ENCODE data around the gene PF4V1. TPM values are rescaled to one million over a fixed set of nuclear protein-coding genes. Genes with fewer than 3 reads are reported as not detected.

Gene PF4V1
- total RNA-seq, 1 donor from 2014 or later = 0.34 TPM

Other genes starting within 250 kb of the PF4V1 start
- under 0.01 and 0.23 TPM in 2 replicates for gene RASSF6, start 232.9 kb upstream of the PF4V1 start, total RNA-seq
- gene CXCL8, start 112.7 kb upstream of the PF4V1 start, total RNA-seq = 21.0 and 47.1 TPM in 2 replicates
- gene CXCL6, start 16.6 kb upstream of the PF4V1 start, total RNA-seq = 0.37 and 0.68 TPM in 2 replicates
- gene CXCL1, start 16.1 kb downstream of the PF4V1 start, total RNA-seq = 11.4 and 16.5 TPM in 2 replicates
- not detected in 2 replicates for gene PF4, start 128.7 kb downstream of the PF4V1 start, total RNA-seq
- gene PPBP, start 134.9 kb downstream of the PF4V1 start, total RNA-seq = not detected in 2 replicates
- 0.23 and 0.51 TPM in 2 replicates for gene CXCL5, start 145.4 kb downstream of the PF4V1 start, total RNA-seq
- 0.37 and 0.85 TPM in 2 replicates for gene CXCL3, start 185.4 kb downstream of the PF4V1 start, total RNA-seq
- gene CXCL2, start 245.9 kb downstream of the PF4V1 start, total RNA-seq = 1.2 and 5.6 TPM in 2 replicates

Data from dermis blood vessel endothelial cell (primary cell).